GM12892 (cell line): Measurements from ENCODE around the gene TAF11L14.
"Not testable (repeated sequence)": the region's sequence is repeated elsewhere in the genome, so short reads cannot be mapped to it uniquely, and the experiment has no call there.

Experiments
- POLR2A ChIP-seq: IDR thresholded peaks from 2 replicates; pipeline ENCODE4 v1.6.1; 2011; ENCODE audit warnings: low read depth, low read length, control low read depth
- POLR2AphosphoS5 ChIP-seq: IDR thresholded peaks from 2 replicates; pipeline ENCODE4 v1.6.1; 2011; ENCODE audit warnings: low read depth, low read length, control low read depth
- TAF1 ChIP-seq: IDR thresholded peaks from 2 replicates; pipeline ENCODE4 v1.6.1; 2011; ENCODE audit warnings: low read depth, mild to moderate bottlenecking, control low read depth, low read length, borderline replicate concordance

DNA sequence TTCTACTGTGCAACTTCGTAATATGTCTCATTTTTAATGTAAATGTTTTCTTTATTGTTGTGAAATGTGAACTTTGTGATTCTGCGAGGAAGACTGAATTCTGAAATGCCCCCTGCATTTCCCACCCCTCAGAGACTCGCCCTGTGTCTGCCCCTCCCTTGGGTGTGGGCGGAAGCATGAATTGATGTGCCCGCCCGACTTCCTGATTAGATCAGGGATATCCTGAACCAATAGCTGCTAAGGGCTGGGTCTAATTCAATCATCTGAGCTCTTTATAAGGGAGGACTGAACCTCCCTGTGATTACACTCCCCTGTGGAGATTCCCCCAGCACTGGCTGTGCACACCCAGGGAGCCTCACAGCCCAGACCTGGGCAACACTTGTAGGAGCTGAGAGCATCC, 30.4 kb upstream of the TAF11L14 start, which contains the start of gene TAF11L11:
- not testable (repeated sequence) for TF ChIP-seq TAF1, POLR2A, POLR2AphosphoS5
